H9 (cell line): ENCODE data around the gene FAM193A. TPM values are rescaled to one million over a fixed set of nuclear protein-coding genes. Genes with fewer than 3 reads are reported as not detected.
"Not testable (repeated sequence)": the region's sequence is repeated elsewhere in the genome, so short reads cannot be mapped to it uniquely, and the experiment has no call there.

Experiments
- DNase-seq: peaks from one replicate; pipeline ENCODE4 v3.0.0-alpha.2; 2017
- H2AFZ ChIP-seq: one replicate; pipeline ENCODE4 v1.6.1; 2013; ENCODE audit warnings: mild to moderate bottlenecking, low read length, control low read depth, moderate library complexity
- H2AK5ac ChIP-seq: 2 replicates; pipeline ENCODE4 v1.6.1; 2013; ENCODE audit warnings: low read length, control low read depth, mixed read lengths; ENCODE audit not compliant: insufficient read length
- H2BK120ac ChIP-seq: one replicate; pipeline ENCODE4 v1.6.1; 2013; ENCODE audit warnings: low read depth, mild to moderate bottlenecking, low read length, control low read depth, inconsistent platforms; ENCODE audit not compliant: poor library complexity, severe bottlenecking
- H2BK12ac ChIP-seq: 2 replicates; pipeline ENCODE4 v1.6.1; 2013; ENCODE audit warnings: low read length, control low read depth, mixed read lengths, low read depth; ENCODE audit not compliant: insufficient read length
- H2BK15ac ChIP-seq: 2 replicates; pipeline ENCODE4 v1.6.1; 2013; ENCODE audit warnings: low read depth, low read length, control low read depth
- H2BK20ac ChIP-seq: one replicate; pipeline ENCODE4 v1.6.1; 2013; ENCODE audit warnings: low read depth, mild to moderate bottlenecking, low read length, control low read depth, inconsistent platforms; ENCODE audit not compliant: poor library complexity, severe bottlenecking
- H2BK5ac ChIP-seq: 2 replicates; pipeline ENCODE4 v1.6.1; 2013; ENCODE audit warnings: low read length, control low read depth, mixed read lengths; ENCODE audit not compliant: insufficient read length
- H3K14ac ChIP-seq: 2 replicates; pipeline ENCODE4 v1.6.1; 2013; ENCODE audit warnings: low read length, control low read depth; ENCODE audit not compliant: insufficient read depth
- H3K18ac ChIP-seq: 2 replicates; pipeline ENCODE4 v1.6.1; 2013; ENCODE audit warnings: low read depth, mild to moderate bottlenecking, mixed read lengths, low read length, control low read depth; ENCODE audit not compliant: insufficient read length
- H3K23ac ChIP-seq: 2 replicates; pipeline ENCODE4 v1.6.1; 2013; ENCODE audit warnings: low read length, control low read depth, mixed read lengths, low read depth; ENCODE audit not compliant: insufficient read length
- H3K23me2 ChIP-seq: 2 replicates; pipeline ENCODE4 v1.6.1; 2013; ENCODE audit warnings: low read depth, mild to moderate bottlenecking, mixed read lengths, low read length, control low read depth; ENCODE audit not compliant: insufficient read length, poor library complexity, severe bottlenecking
- H3K27ac ChIP-seq: 2 replicates; pipeline ENCODE4 v1.5.1; 2013; ENCODE audit warnings: low read length, control low read depth, mixed read lengths, low read depth; ENCODE audit not compliant: insufficient read length
- H3K27me3 ChIP-seq: 2 replicates; pipeline ENCODE4 v1.6.1; 2013; ENCODE audit warnings: low read length, control low read depth, inconsistent platforms; ENCODE audit not compliant: insufficient read depth
- H3K4ac ChIP-seq: 2 replicates; pipeline ENCODE4 v1.6.1; 2013; ENCODE audit warnings: low read depth, mild to moderate bottlenecking, control low read depth, inconsistent platforms, low read length, moderate library complexity
- H3K4me1 ChIP-seq: 2 replicates; pipeline ENCODE4 v1.6.1; 2013; ENCODE audit warnings: low read length, control low read depth, inconsistent platforms; ENCODE audit not compliant: insufficient read depth
- H3K4me2 ChIP-seq: 2 replicates; pipeline ENCODE4 v1.6.1; 2013; ENCODE audit warnings: low read length, control low read depth, mixed read lengths; ENCODE audit not compliant: insufficient read length, insufficient read depth
- H3K56ac ChIP-seq: 2 replicates; pipeline ENCODE4 v1.6.1; 2013; ENCODE audit warnings: low read depth, mild to moderate bottlenecking, mixed read lengths, low read length, control low read depth; ENCODE audit not compliant: insufficient read length
- H3K79me1 ChIP-seq: 2 replicates; pipeline ENCODE4 v1.6.1; 2013; ENCODE audit warnings: low read depth, mild to moderate bottlenecking, moderate library complexity, low read length, control low read depth, inconsistent platforms; ENCODE audit not compliant: insufficient read depth, poor library complexity, severe bottlenecking
- H3K79me2 ChIP-seq: 2 replicates; pipeline ENCODE4 v1.6.1; 2013; ENCODE audit warnings: low read length, control low read depth, inconsistent platforms; ENCODE audit not compliant: insufficient read depth
- H3K9ac ChIP-seq: 2 replicates; pipeline ENCODE4 v1.6.1; 2013; ENCODE audit warnings: low read length, control low read depth, mixed read lengths; ENCODE audit not compliant: insufficient read length; ENCODE audit errors: extremely low read depth
- H3K9me3 ChIP-seq: one replicate; pipeline ENCODE4 v1.6.1; 2013; ENCODE audit warnings: low read depth, low read length, inconsistent platforms; ENCODE audit not compliant: control insufficient read depth
- H3T11ph ChIP-seq: one replicate; pipeline ENCODE4 v1.6.1; 2013; ENCODE audit warnings: mild to moderate bottlenecking, low read length, control low read depth, inconsistent platforms
- H4K20me1 ChIP-seq: one replicate; pipeline ENCODE4 v1.6.1; 2013; ENCODE audit not compliant: control insufficient read depth, insufficient read length, insufficient read depth
- H4K5ac ChIP-seq: 2 replicates; pipeline ENCODE4 v1.6.1; 2013; ENCODE audit warnings: low read depth, mild to moderate bottlenecking, mixed read lengths, low read length, control low read depth; ENCODE audit not compliant: insufficient read length
- H4K8ac ChIP-seq: replicated peaks from 2 replicates; pipeline ENCODE4 v1.6.1; 2013; ENCODE audit warnings: low read length, control low read depth, mixed read lengths, low read depth; ENCODE audit not compliant: insufficient read length
- H4K91ac ChIP-seq: 2 replicates; pipeline ENCODE4 v1.6.1; 2013; ENCODE audit warnings: low read depth, mild to moderate bottlenecking, moderate library complexity, mixed read lengths, low read length, control low read depth; ENCODE audit not compliant: insufficient read length
- H3K27ac Mint-ChIP-seq, 3 experiments: 2 replicates in 2 of 3; 3 replicates in 1 of 3; pipeline ENCODE4 v1.8.0; 2020 to 2021; ENCODE audit warnings: mixed read lengths in 3 of 3, mild to moderate bottlenecking in 1 of 3, moderate library complexity in 1 of 3
- H3K27me3 Mint-ChIP-seq: 2 replicates; pipeline ENCODE4 v1.8.0; 2021; ENCODE audit warnings: low read depth, mild to moderate bottlenecking, moderate library complexity, mixed read lengths
- H3K36me3 Mint-ChIP-seq, 3 experiments: 2 replicates in 2 of 3; 3 replicates in 1 of 3; pipeline ENCODE4 v1.8.0; 2020 to 2021; ENCODE audit warnings: low read depth in 3 of 3, mixed read lengths in 3 of 3; ENCODE audit not compliant: insufficient read depth in 1 of 3
- H3K4me1 Mint-ChIP-seq, 2 experiments: 2 replicates each; pipeline ENCODE4 v1.8.0; 2020; ENCODE audit warnings: mixed read lengths in 2 of 2
- H3K4me3 Mint-ChIP-seq, 2 experiments: 2 replicates in 1 of 2; 3 replicates in 1 of 2; pipeline ENCODE4 v1.8.0; 2020 to 2021; ENCODE audit warnings: mild to moderate bottlenecking in 2 of 2, mixed read lengths in 2 of 2, moderate library complexity in 1 of 2
- H3K9me3 Mint-ChIP-seq, 2 experiments: 2 replicates in 1 of 2; 3 replicates in 1 of 2; pipeline ENCODE4 v1.8.0; 2020; ENCODE audit warnings: mild to moderate bottlenecking in 2 of 2, mixed read lengths in 2 of 2, moderate library complexity in 1 of 2
- CTCF ChIP-seq: fragments of 200-600 bp; sonication (generic); conservative IDR thresholded peaks from 3 replicates; pipeline ENCODE4 v1.8.0; 2021; ENCODE audit warnings: antibody characterized with exemption, mild to moderate bottlenecking
- WGBS: extraction: QIAGEN DNeasy Blood & Tissue Kit; methylation state at CpG from one replicate; pipeline ENCODE4 v1.1.7; 2013; ENCODE audit warnings: missing lambda C conversion rate, low lambda C conversion rate, mixed read lengths; ENCODE audit not compliant: insufficient read length; ENCODE audit errors: extremely low coverage; 5-methylcytosine and 5-hydroxymethylcytosine counted together
- total RNA-seq: library from RNA; stranded (reverse); gene quantifications from 2 replicates; pipeline ENCODE4 v1.2.1, GENCODE V29; 2021

The FAM193A gene
- total RNA-seq, 1 experiment from 2014 or later = 36.9 TPM

- peaks cover 5% of the 10 kb centered on the region for H4K20me1 ChIP-seq
Observed at GRCh38 chr4:2591189-2591588, 54.7 kb downstream of the FAM193A start.

GRCh38 chr4:2592014-2592413 lies 55.6 kb downstream of the FAM193A start:
- H3K9me3 Mint-ChIP-seq, H4K20me1 ChIP-seq, H3K36me3 Mint-ChIP-seq, H2BK12ac ChIP-seq, H3K14ac ChIP-seq, H4K5ac ChIP-seq, H3K18ac ChIP-seq, H3K4me1 ChIP-seq, H2BK15ac ChIP-seq, H4K8ac ChIP-seq, H2AFZ ChIP-seq, H2BK5ac ChIP-seq, H2BK120ac ChIP-seq, H3K23ac ChIP-seq, H3K4ac ChIP-seq, H4K91ac ChIP-seq, H3K23me2 ChIP-seq, H2AK5ac ChIP-seq, H3K56ac ChIP-seq, H3K9ac ChIP-seq, DNase-seq, H3T11ph ChIP-seq, H3K27me3 ChIP-seq, H3K27me3 Mint-ChIP-seq, H3K4me3 Mint-ChIP-seq, H2BK20ac ChIP-seq, H3K4me2 ChIP-seq, H3K27ac ChIP-seq, H3K79me1 ChIP-seq, H3K27ac Mint-ChIP-seq, H3K9me3 ChIP-seq: not testable (repeated sequence)
- no CpG with 5 or more reads among the region's 12 CpGs for WGBS
- H3K4me1 Mint-ChIP-seq = peaks cover 59 to 60% of the 10 kb centered on the region in 2 experiments
- peaks cover 40% of the 10 kb centered on the region; the same call in 1 of the 2 replicates for H3K79me2 ChIP-seq

More at GRCh38 chr4:2591189-2591588, 54.7 kb downstream of the FAM193A start:
- H3K27ac ChIP-seq = no peak overlapping the region
- no peak overlapping the region for H2AFZ ChIP-seq
- H4K5ac ChIP-seq = no peak overlapping the region
- H3K4me1 Mint-ChIP-seq = peaks cover 53 to 54% of the 10 kb centered on the region in 2 experiments
- H2BK12ac ChIP-seq = no peak overlapping the region
- H4K8ac ChIP-seq = no peak overlapping the region
- no peak overlapping the region for H2AK5ac ChIP-seq
- no peak overlapping the region for H3K23ac ChIP-seq
- no peaks in the 10 kb centered on the region for H3K27me3 Mint-ChIP-seq
- H3K79me2 ChIP-seq = peaks cover 40% of the 10 kb centered on the region; the same call in 1 of the 2 replicates
- no peak overlapping the region for H3K4ac ChIP-seq
- peak overlapping the region in 1 of 2 experiments; percentile 17; a peak in 1 of 5 replicates for H3K4me3 Mint-ChIP-seq
- H4K91ac ChIP-seq = no peak overlapping the region
- no peaks in the 10 kb centered on the region for H3K9me3 Mint-ChIP-seq
- H3K4me1 ChIP-seq = peaks cover 6% of the 10 kb centered on the region
- H3K14ac ChIP-seq = no peak overlapping the region
- no peak overlapping the region for H3K9ac ChIP-seq
- H2BK120ac ChIP-seq = no peak overlapping the region
- no peaks in the 10 kb centered on the region for H3K9me3 ChIP-seq
- H3K27me3 ChIP-seq = no peaks in the 10 kb centered on the region
- no peak overlapping the region for H3K56ac ChIP-seq
- no peak overlapping the region for H3K18ac ChIP-seq
- no peaks in the 10 kb centered on the region for H3K36me3 Mint-ChIP-seq
- H2BK5ac ChIP-seq = no peak overlapping the region
- H2BK20ac ChIP-seq = no peak overlapping the region
- peak overlapping the region; percentile 10 to 94 (median 75) for H3K27ac Mint-ChIP-seq
- TF ChIP-seq CTCF = no peak
- H2BK15ac ChIP-seq = no peak overlapping the region
- peak; percentile 67 for DNase-seq
- WGBS = no CpG with 5 or more reads among the region's 8 CpGs
- no peaks in the 10 kb centered on the region for H3K23me2 ChIP-seq
- H3T11ph ChIP-seq = no peak overlapping the region
- H3K4me2 ChIP-seq = no peak overlapping the region
- peaks cover 7% of the 10 kb centered on the region for H3K79me1 ChIP-seq
